ENCODE data around the gene STK33. TPM values are rescaled to one million over a fixed set of nuclear protein-coding genes. Genes with fewer than 3 reads are reported as not detected.

Gene STK33
- total RNA-seq, 3 donors from 2014 or later, result 0.33 to 2.4 (median 1.2) TPM

GRCh38 chr11:8612522-8612921 lies 18.5 kb upstream of the STK33 start:
- DNase-seq (ENCODE audit: low spot score in 2 of 2), result no peak
- no peaks in the 10 kb centered on the region for H3K27me3 ChIP-seq
- H3K4me1 ChIP-seq, result no peaks in the 10 kb centered on the region
- TF ChIP-seq POLR2A (IDR thresholded peaks at IDR 0.05), result no peak
- no peak for TF ChIP-seq CTCF (IDR thresholded peaks at IDR 0.05)
- intact Hi-C loops (cut with DNase I; ENCODE audit: low total_unique reads), result no loop called here
- H3K4me3 ChIP-seq, result no peak overlapping the region
- no peaks in the 10 kb centered on the region for H3K9me3 ChIP-seq
- H3K27ac ChIP-seq, result no peak overlapping the region
- H3K36me3 ChIP-seq, result no peaks in the 10 kb centered on the region

GRCh38 chr11:8610532-8611116 lies 16.6 kb upstream of the STK33 start:
- no peaks in the 10 kb centered on the region for H3K36me3 ChIP-seq
- no peaks in the 10 kb centered on the region for H3K27me3 ChIP-seq
- intact Hi-C loops (cut with DNase I; ENCODE audit: low total_unique reads), result no loop called here
- H3K27ac ChIP-seq, result no peak overlapping the region
- H3K4me3 ChIP-seq, result no peak overlapping the region
- DNase-seq (ENCODE audit: low spot score in 2 of 2), result no peak
- no peaks in the 10 kb centered on the region for H3K4me1 ChIP-seq
- no peak for TF ChIP-seq CTCF (IDR thresholded peaks at IDR 0.05)
- no peak for TF ChIP-seq POLR2A (IDR thresholded peaks at IDR 0.05)
- TF ChIP-seq POLR2AphosphoS5 (IDR thresholded peaks at IDR 0.05), result no peak
- H3K9me3 ChIP-seq, result no peaks in the 10 kb centered on the region

GRCh38 chr11:8608652-8609051 lies 14.6 kb upstream of the STK33 start:
- Histone ChIP-seq H3K27ac (no peak overlapping the region), H3K27me3 (no peaks in the 10 kb centered on the region)

GRCh38 chr11:8605971-8606563 lies 12.0 kb upstream of the STK33 start:
- TF ChIP-seq POLR2A (IDR thresholded peaks at IDR 0.05) (no peak), POLR2AphosphoS5 (IDR thresholded peaks at IDR 0.05) (no peak), CTCF (IDR thresholded peaks at IDR 0.05) (no peak)
- Histone ChIP-seq H3K4me3 (no peak overlapping the region), H3K4me1 (no peaks in the 10 kb centered on the region), H3K27me3 (no peaks in the 10 kb centered on the region), H3K27ac (no peak overlapping the region), H3K36me3 (no peaks in the 10 kb centered on the region), H3K9me3 (no peaks in the 10 kb centered on the region)
- intact Hi-C loops (cut with DNase I; ENCODE audit: low total_unique reads), result no loop called here
- no peak for DNase-seq (ENCODE audit: low spot score in 2 of 2)

More at GRCh38 chr11:8608652-8609051, 14.6 kb upstream of the STK33 start:
- no peak overlapping the region for H3K4me3 ChIP-seq
- no peaks in the 10 kb centered on the region for H3K36me3 ChIP-seq
- no peak for DNase-seq (ENCODE audit: low spot score in 2 of 2)
- intact Hi-C loops (cut with DNase I; ENCODE audit: low total_unique reads), result no loop called here
- TF ChIP-seq POLR2AphosphoS5 (IDR thresholded peaks at IDR 0.05) (no peak), POLR2A (IDR thresholded peaks at IDR 0.05) (no peak)
- no peaks in the 10 kb centered on the region for H3K9me3 ChIP-seq
- no peaks in the 10 kb centered on the region for H3K4me1 ChIP-seq

GRCh38 chr11:8604078-8604723 lies 10.2 kb upstream of the STK33 start:
- intact Hi-C loops (cut with DNase I; ENCODE audit: low total_unique reads), result no loop called here
- H3K9me3 ChIP-seq, result no peaks in the 10 kb centered on the region
- TF ChIP-seq POLR2AphosphoS5 (IDR thresholded peaks at IDR 0.05), result no peak
- TF ChIP-seq POLR2A (IDR thresholded peaks at IDR 0.05), result no peak
- TF ChIP-seq CTCF (IDR thresholded peaks at IDR 0.05), result peak in 1 of 3 donors; percentile 30
- no peaks in the 10 kb centered on the region for H3K27me3 ChIP-seq
- no peak overlapping the region for H3K4me3 ChIP-seq
- no peak for DNase-seq (ENCODE audit: low spot score in 2 of 2)
- H3K4me1 ChIP-seq, result no peaks in the 10 kb centered on the region
- H3K27ac ChIP-seq, result no peak overlapping the region
- H3K36me3 ChIP-seq, result no peaks in the 10 kb centered on the region
